Keratinocyte (primary cell): ENCODE measurements around the gene NPIPA1.
"Not testable (repeated sequence)": the region's sequence is repeated elsewhere in the genome, so short reads cannot be mapped to it uniquely, and the experiment has no call there.

Source experiments
- CTCF ChIP-seq, 3 experiments: IDR thresholded peaks in 1 of 3; conservative IDR thresholded peaks in 1 of 3; optimal IDR thresholded peaks in 1 of 3; 2 replicates in 2 of 3; 3 replicates in 1 of 3; pipeline versions ENCODE3 to v1.5.1; 2011; ENCODE audit warnings: low read length in 3 of 3, mild to moderate bottlenecking in 3 of 3, moderate library complexity in 2 of 3, control low read depth in 1 of 3, inconsistent platforms in 1 of 3; ENCODE audit not compliant: insufficient read depth in 2 of 3; ENCODE audit errors: extremely low read depth in 1 of 3
- EZH2 ChIP-seq: IDR thresholded peaks from one replicate; pipeline ENCODE4 v1.6.1; 2012; ENCODE audit warnings: inconsistent platforms, mild to moderate bottlenecking, low read length, moderate library complexity

- not testable (repeated sequence) for TF ChIP-seq CTCF (optimal IDR thresholded peaks at IDR 0.05 in 1 of 3, IDR thresholded peaks at IDR 0.05 in 1 of 3, conservative IDR thresholded peaks at IDR 0.05 in 1 of 3; ENCODE audit: extremely low read depth in 1 of 3, insufficient read depth in 2 of 3, low read length in 3 of 3); EZH2
These were observed 41.0 kb downstream of the NPIPA1 start for GRCh38 chr16:14978281-14978680.
